Smooth muscle cell of bladder (primary cell): ENCODE measurements around the gene MPPED1. TPM values are rescaled to one million over a fixed set of nuclear protein-coding genes. Genes with fewer than 3 reads are reported as not detected.

Experiments
- total RNA-seq: library from RNA; depleted of rRNA; stranded (reverse); fragments of >200 nt; gene quantifications from 2 replicates; pipeline ENCODE4 v1.2.3, GENCODE V29; 2014

Gene MPPED1
- total RNA-seq: not detected in 2 replicates

GRCh38 chr22:43411869-43412807 lies at the start of gene MPPED1:
MPPED1 (plus strand) TSS chr22:43412014; CDS start chr22:43424986, 12,972 bp downstream.

Other genes starting within 250 kb of the MPPED1 start
- gene TTLL12, start 224.9 kb upstream of the MPPED1 start, total RNA-seq: 11.9 and 19.0 TPM in 2 replicates
- under 0.01 and 5.0 TPM in 2 replicates for gene SCUBE1, start 68.6 kb upstream of the MPPED1 start, total RNA-seq